HepG2 (cell line): ENCODE data around the gene PMS1. TPM values are rescaled to one million over a fixed set of nuclear protein-coding genes. Genes with fewer than 3 reads are reported as not detected.

Experiments used
- ARNT ChIP-seq: fragments of 450-650 bp; IDR thresholded peaks from 2 replicates; pipeline ENCODE4 v1.6.1; 2017
- ATF5 ChIP-seq: sonication (generic); formaldehyde crosslinking; IDR thresholded peaks from 2 replicates; pipeline ENCODE4 v1.4.0; 2020; ENCODE audit warnings: mild to moderate bottlenecking, low read depth, missing genetic modification reagents
- EED ChIP-seq: sonication (generic); formaldehyde crosslinking; IDR thresholded peaks from 2 replicates; pipeline ENCODE4 v1.5.0; 2020; ENCODE audit warnings: mild to moderate bottlenecking, missing genetic modification reagents
- GATA4 ChIP-seq: sonication (generic); IDR thresholded peaks from 2 replicates; pipeline ENCODE4 v1.6.1; 2016; ENCODE audit warnings: antibody characterized with exemption, low read depth, borderline replicate concordance
- LRRFIP1 ChIP-seq: sonication (generic); formaldehyde crosslinking; conservative IDR thresholded peaks from 2 replicates; pipeline ENCODE4 v1.4.0; 2020; ENCODE audit warnings: missing genetic modification reagents
- MAFF ChIP-seq: IDR thresholded peaks from 2 replicates; pipeline ENCODE4 v1.6.1; 2011; ENCODE audit warnings: low read depth, low read length, improper control_type of control experiment
- MYNN ChIP-seq: sonication (generic); formaldehyde crosslinking; IDR thresholded peaks from 2 replicates; pipeline ENCODE4 v1.4.0; 2020; ENCODE audit warnings: mild to moderate bottlenecking, low read depth, missing genetic modification reagents
- RAD51 ChIP-seq: fragments of 450-650 bp; IDR thresholded peaks from 2 replicates; pipeline ENCODE4 v1.6.1; 2016; ENCODE audit warnings: borderline replicate concordance
- RBM39 ChIP-seq: fragments of 200-400 bp; formaldehyde crosslinking; IDR thresholded peaks from one replicate; pipeline ENCODE4 v1.6.1; 2018; ENCODE audit warnings: antibody characterized with exemption, mild to moderate bottlenecking, low read depth, low read length; ENCODE audit not compliant: poor library complexity, severe bottlenecking
- SIN3B ChIP-seq: fragments of 150-350 bp; IDR thresholded peaks from 2 replicates; pipeline ENCODE4 v1.6.1; 2014; ENCODE audit warnings: low read length
- SIX4 ChIP-seq: sonication (generic); formaldehyde crosslinking; IDR thresholded peaks from 2 replicates; pipeline ENCODE4 v1.4.0; 2020; ENCODE audit warnings: missing genetic modification reagents
- SNAI1 ChIP-seq: sonication (generic); formaldehyde crosslinking; IDR thresholded peaks from 2 replicates; pipeline ENCODE4 v1.5.0; 2020; ENCODE audit warnings: mild to moderate bottlenecking, missing genetic modification reagents, borderline replicate concordance
- STAT5B ChIP-seq: sonication (generic); formaldehyde crosslinking; IDR thresholded peaks from 2 replicates; pipeline ENCODE4 v1.4.0; 2020; ENCODE audit warnings: missing genetic modification reagents
- ZBTB7B ChIP-seq: sonication (generic); formaldehyde crosslinking; IDR thresholded peaks from 2 replicates; pipeline ENCODE4 v1.4.0; 2020; ENCODE audit warnings: missing genetic modification reagents
- ZNF256 ChIP-seq: sonication (generic); formaldehyde crosslinking; conservative IDR thresholded peaks from 2 replicates; pipeline ENCODE4 v1.4.0; 2020; ENCODE audit warnings: missing genetic modification reagents
- ZNF30 ChIP-seq: sonication (generic); formaldehyde crosslinking; IDR thresholded peaks from 2 replicates; pipeline ENCODE4 v1.5.0; 2020; ENCODE audit warnings: mild to moderate bottlenecking, missing genetic modification reagents
- ZNF382 ChIP-seq: sonication (generic); formaldehyde crosslinking; IDR thresholded peaks from 2 replicates; pipeline ENCODE4 v1.5.0; 2020; ENCODE audit warnings: missing genetic modification reagents, mild to moderate bottlenecking, borderline replicate concordance
- ZNF512 ChIP-seq: sonication (generic); formaldehyde crosslinking; IDR thresholded peaks from 2 replicates; pipeline ENCODE4 v1.4.0; 2020; ENCODE audit warnings: mild to moderate bottlenecking, missing genetic modification reagents
- ZNF557 ChIP-seq: sonication (generic); formaldehyde crosslinking; IDR thresholded peaks from 2 replicates; pipeline ENCODE4 v1.4.0; 2020; ENCODE audit warnings: missing genetic modification reagents
- ZNF577 ChIP-seq: sonication (generic); formaldehyde crosslinking; IDR thresholded peaks from 2 replicates; pipeline ENCODE4 v1.4.0; 2020; ENCODE audit warnings: mild to moderate bottlenecking, low read depth, missing genetic modification reagents, borderline replicate concordance
- ZNF816 ChIP-seq: sonication (generic); formaldehyde crosslinking; IDR thresholded peaks from 2 replicates; pipeline ENCODE4 v1.8.0; 2022; ENCODE audit warnings: missing genetic modification reagents, mild to moderate bottlenecking, borderline replicate concordance
- polyA plus RNA-seq, 8 experiments: library from polyadenylated mRNA; depleted of rRNA in 3 of 8; stranded (reverse) in 7 of 8; unstranded in 1 of 8; fragments of >200 nt; fragmentation: Illumina TruSeq in 4 of 8; extraction: Trizol in 4 of 8; gene quantifications; 2 replicates each; pipeline versions ENCODE4 v1.2.1 to v1.2.3, GENCODE V29; 2011 to 2016; ENCODE audit warnings: low read depth in 4 of 8, missing spikeins in 1 of 8, mixed read lengths in 1 of 8; ENCODE audit not compliant: insufficient read depth in 1 of 8
- total RNA-seq, 5 experiments: library from RNA; depleted of rRNA; stranded (reverse); fragments of >200 nt; fragmentation: Illumina TruSeq; extraction: Trizol; gene quantifications; 2 replicates each; pipeline ENCODE4 v1.2.3, GENCODE V29; 2016; ENCODE audit warnings: low read depth in 1 of 5
- TF ChIP-seq, protein P1 (sequence below): sonication (generic); formaldehyde crosslinking; IDR thresholded peaks from 2 replicates; pipeline ENCODE4 v1.5.0; 2020; ENCODE audit warnings: mild to moderate bottlenecking, missing genetic modification reagents
- TF ChIP-seq, protein P2 (sequence below): sonication (generic); formaldehyde crosslinking; IDR thresholded peaks from 2 replicates; pipeline ENCODE4 v1.8.0; 2022; ENCODE audit warnings: mild to moderate bottlenecking, missing genetic modification reagents, moderate library complexity

Gene PMS1
- total and polyA plus RNA-seq, 2 of the 13 experiments (the other 11 are each of a cell fraction or from before 2014, with no cell fraction given), result 14.6 to 39.9 TPM

- TF ChIP-seq LRRFIP1 (no peak), ATF5 (CRISPR knock-in tag) (no peak), MYNN (CRISPR knock-in tag) (no peak), RBM39 (peak; percentile 53), ARNT (no peak), GATA4 (no peak; the same call in 1 of the 2 replicates), SIN3B (peak; percentile 76; the same call in 1 of the 2 replicates), SNAI1 (CRISPR knock-in tag) (no peak), ZBTB7B (CRISPR knock-in tag) (peak; percentile 73), ZNF30 (no peak), ZNF577 (CRISPR knock-in tag) (no peak), ZNF816 (CRISPR knock-in tag) (no peak), EED (peak; percentile 96), ZNF256 (0 out of 2 replicates have a peak, but pooled peaks have one; percentile 79), ZNF512 (CRISPR knock-in tag) (no peak), MAFF (no peak), RAD51 (peak; percentile 92), ZNF382 (CRISPR knock-in tag) (no peak), SIX4 (CRISPR knock-in tag) (no peak), ZNF557 (CRISPR knock-in tag) (no peak), STAT5B (no peak)
- TF ChIP-seq, protein P1, sequence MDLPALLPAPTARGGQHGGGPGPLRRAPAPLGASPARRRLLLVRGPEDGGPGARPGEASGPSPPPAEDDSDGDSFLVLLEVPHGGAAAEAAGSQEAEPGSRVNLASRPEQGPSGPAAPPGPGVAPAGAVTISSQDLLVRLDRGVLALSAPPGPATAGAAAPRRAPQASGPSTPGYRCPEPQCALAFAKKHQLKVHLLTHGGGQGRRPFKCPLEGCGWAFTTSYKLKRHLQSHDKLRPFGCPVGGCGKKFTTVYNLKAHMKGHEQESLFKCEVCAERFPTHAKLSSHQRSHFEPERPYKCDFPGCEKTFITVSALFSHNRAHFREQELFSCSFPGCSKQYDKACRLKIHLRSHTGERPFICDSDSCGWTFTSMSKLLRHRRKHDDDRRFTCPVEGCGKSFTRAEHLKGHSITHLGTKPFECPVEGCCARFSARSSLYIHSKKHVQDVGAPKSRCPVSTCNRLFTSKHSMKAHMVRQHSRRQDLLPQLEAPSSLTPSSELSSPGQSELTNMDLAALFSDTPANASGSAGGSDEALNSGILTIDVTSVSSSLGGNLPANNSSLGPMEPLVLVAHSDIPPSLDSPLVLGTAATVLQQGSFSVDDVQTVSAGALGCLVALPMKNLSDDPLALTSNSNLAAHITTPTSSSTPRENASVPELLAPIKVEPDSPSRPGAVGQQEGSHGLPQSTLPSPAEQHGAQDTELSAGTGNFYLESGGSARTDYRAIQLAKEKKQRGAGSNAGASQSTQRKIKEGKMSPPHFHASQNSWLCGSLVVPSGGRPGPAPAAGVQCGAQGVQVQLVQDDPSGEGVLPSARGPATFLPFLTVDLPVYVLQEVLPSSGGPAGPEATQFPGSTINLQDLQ (CRISPR knock-in tag), result no peak
- TF ChIP-seq, protein P2, sequence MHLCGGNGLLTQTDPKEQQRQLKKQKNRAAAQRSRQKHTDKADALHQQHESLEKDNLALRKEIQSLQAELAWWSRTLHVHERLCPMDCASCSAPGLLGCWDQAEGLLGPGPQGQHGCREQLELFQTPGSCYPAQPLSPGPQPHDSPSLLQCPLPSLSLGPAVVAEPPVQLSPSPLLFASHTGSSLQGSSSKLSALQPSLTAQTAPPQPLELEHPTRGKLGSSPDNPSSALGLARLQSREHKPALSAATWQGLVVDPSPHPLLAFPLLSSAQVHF (CRISPR knock-in tag), result 0 out of 2 replicates have a peak, but pooled peaks have one; percentile 8
Measured at GRCh38 chr2:189762551-189763298, 21.5 kb upstream of the PMS1 start, which contains the start of gene OSGEPL1 (continued).
